Esophagus squamous epithelium (tissue), 4 donors: ENCODE measurements around the gene DNM3.

Experiments
- POLR2A ChIP-seq, 4 donors: fragments of 450-650 bp; IDR thresholded peaks; one replicate each; pipeline ENCODE4 v1.6.1; 2017; ENCODE audit warnings: antibody characterized with exemption in 4 of 4, mild to moderate bottlenecking in 4 of 4, moderate library complexity in 3 of 4
- TF ChIP-seq, protein P1 (sequence below), 6 experiments: fragments of 450-650 bp in 4 of 6; fragments of 200-600 bp in 2 of 6; sonication (generic) in 2 of 6; IDR thresholded peaks; one replicate each; pipeline ENCODE4 v1.5.1; 2016 to 2019; ENCODE audit warnings: antibody characterized with exemption in 6 of 6, mild to moderate bottlenecking in 4 of 6, moderate library complexity in 4 of 6

DNA sequence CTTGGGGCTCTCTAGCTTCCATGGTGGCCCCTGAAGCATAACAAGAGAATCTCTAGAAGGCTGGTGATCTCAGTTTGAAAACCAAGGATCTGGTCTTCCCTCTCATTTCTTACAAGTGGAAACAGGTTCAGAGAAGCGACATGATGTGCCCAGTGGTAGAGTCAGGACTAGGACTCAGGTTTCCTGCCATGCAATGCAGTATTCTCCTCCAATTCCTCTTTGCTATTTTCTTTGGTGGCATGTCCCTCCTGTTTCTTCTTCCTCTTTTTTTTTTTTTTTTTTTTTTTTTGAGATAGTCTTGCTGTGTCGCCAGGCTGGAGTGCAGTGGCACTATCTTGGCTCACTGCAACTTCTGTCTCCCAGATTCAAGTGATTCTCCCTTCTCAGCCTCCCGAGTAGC lies 383.6 kb downstream of the DNM3 start:
- TF ChIP-seq, protein P1, sequence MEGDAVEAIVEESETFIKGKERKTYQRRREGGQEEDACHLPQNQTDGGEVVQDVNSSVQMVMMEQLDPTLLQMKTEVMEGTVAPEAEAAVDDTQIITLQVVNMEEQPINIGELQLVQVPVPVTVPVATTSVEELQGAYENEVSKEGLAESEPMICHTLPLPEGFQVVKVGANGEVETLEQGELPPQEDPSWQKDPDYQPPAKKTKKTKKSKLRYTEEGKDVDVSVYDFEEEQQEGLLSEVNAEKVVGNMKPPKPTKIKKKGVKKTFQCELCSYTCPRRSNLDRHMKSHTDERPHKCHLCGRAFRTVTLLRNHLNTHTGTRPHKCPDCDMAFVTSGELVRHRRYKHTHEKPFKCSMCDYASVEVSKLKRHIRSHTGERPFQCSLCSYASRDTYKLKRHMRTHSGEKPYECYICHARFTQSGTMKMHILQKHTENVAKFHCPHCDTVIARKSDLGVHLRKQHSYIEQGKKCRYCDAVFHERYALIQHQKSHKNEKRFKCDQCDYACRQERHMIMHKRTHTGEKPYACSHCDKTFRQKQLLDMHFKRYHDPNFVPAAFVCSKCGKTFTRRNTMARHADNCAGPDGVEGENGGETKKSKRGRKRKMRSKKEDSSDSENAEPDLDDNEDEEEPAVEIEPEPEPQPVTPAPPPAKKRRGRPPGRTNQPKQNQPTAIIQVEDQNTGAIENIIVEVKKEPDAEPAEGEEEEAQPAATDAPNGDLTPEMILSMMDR (IDR thresholded peaks at IDR 0.05): no peak
- no peak for TF ChIP-seq POLR2A (IDR thresholded peaks at IDR 0.05)
